HG03280 (cell line): Measurements from ENCODE around the gene ITPR2.
"Not testable (repeated sequence)": the region's sequence is repeated elsewhere in the genome, so short reads cannot be mapped to it uniquely, and the experiment has no call there.

ENCODE experiments used
- ATAC-seq: cut with Tn5 transposase; IDR thresholded peaks from one replicate; pipeline ENCODE4 v1.9.1; 2021; ENCODE audit warnings: mild to moderate bottlenecking, moderate library complexity; ENCODE audit not compliant: unreplicated experiment

Gene ITPR2

GRCh38 chr12:26791301-26791791 lies 41.6 kb downstream of the ITPR2 start:
- no peak for ATAC-seq

GRCh38 chr12:26790645-26790994 lies 42.4 kb downstream of the ITPR2 start:
- ATAC-seq: no peak

- ATAC-seq: no peak
These were observed 43.0 kb downstream of the ITPR2 start for GRCh38 chr12:26789731-26790644.

- no peak for ATAC-seq
These were observed 46.0 kb downstream of the ITPR2 start for GRCh38 chr12:26786865-26787514.

GRCh38 chr12:26786491-26786864 lies 46.5 kb downstream of the ITPR2 start:
- ATAC-seq: no peak

GRCh38 chr12:26783816-26784379 lies 49.1 kb downstream of the ITPR2 start:
- not testable (repeated sequence) for ATAC-seq

GRCh38 chr12:26783131-26783526 lies 49.9 kb downstream of the ITPR2 start:
- ATAC-seq: no peak

- ATAC-seq: no peak
These were observed 50.4 kb downstream of the ITPR2 start for GRCh38 chr12:26782372-26783130.

GRCh38 chr12:26780656-26781055 lies 52.3 kb downstream of the ITPR2 start:
- not testable (repeated sequence) for ATAC-seq

- ATAC-seq: not testable (repeated sequence)
These were observed 54.7 kb downstream of the ITPR2 start for GRCh38 chr12:26778173-26778775.

GRCh38 chr12:26777236-26777635 lies 55.8 kb downstream of the ITPR2 start:
- ATAC-seq: no peak

GRCh38 chr12:26775991-26776390 lies 57.0 kb downstream of the ITPR2 start:
- not testable (repeated sequence) for ATAC-seq

- ATAC-seq: no peak
These were observed 59.5 kb downstream of the ITPR2 start for GRCh38 chr12:26773313-26774104.

GRCh38 chr12:26771861-26772260 lies 61.1 kb downstream of the ITPR2 start:
- ATAC-seq: no peak

GRCh38 chr12:26770239-26771070 lies 62.5 kb downstream of the ITPR2 start:
- no peak for ATAC-seq

GRCh38 chr12:26769611-26770010 lies 63.4 kb downstream of the ITPR2 start:
- ATAC-seq: no peak

GRCh38 chr12:26768611-26769603 lies 64.1 kb downstream of the ITPR2 start:
- ATAC-seq: no peak

- ATAC-seq: no peak
These were observed 65.1 kb downstream of the ITPR2 start for GRCh38 chr12:26767865-26768264.
